ENCODE data around the gene ASTN1.

DNA sequence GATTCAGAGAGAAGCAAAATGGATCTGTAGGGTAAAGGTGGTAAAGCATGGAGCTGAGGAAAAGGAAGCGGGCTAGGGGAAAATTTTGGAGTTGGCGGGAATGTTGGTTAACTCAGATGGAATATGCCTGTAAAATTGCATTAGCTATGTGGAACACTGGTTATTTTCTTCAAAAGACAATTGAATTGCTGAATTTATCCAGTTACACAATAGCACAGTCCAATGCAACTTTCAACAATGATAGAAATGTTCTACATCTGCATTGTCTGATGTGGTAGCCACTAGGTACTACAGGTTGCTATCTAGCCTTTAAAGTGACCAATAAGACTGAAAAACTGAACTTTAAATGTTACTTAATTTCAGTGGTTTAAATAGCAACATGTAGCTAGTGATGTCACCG lies 315.2 kb downstream of the ASTN1 start:
- TF ChIP-seq, protein P1, sequence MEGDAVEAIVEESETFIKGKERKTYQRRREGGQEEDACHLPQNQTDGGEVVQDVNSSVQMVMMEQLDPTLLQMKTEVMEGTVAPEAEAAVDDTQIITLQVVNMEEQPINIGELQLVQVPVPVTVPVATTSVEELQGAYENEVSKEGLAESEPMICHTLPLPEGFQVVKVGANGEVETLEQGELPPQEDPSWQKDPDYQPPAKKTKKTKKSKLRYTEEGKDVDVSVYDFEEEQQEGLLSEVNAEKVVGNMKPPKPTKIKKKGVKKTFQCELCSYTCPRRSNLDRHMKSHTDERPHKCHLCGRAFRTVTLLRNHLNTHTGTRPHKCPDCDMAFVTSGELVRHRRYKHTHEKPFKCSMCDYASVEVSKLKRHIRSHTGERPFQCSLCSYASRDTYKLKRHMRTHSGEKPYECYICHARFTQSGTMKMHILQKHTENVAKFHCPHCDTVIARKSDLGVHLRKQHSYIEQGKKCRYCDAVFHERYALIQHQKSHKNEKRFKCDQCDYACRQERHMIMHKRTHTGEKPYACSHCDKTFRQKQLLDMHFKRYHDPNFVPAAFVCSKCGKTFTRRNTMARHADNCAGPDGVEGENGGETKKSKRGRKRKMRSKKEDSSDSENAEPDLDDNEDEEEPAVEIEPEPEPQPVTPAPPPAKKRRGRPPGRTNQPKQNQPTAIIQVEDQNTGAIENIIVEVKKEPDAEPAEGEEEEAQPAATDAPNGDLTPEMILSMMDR (conservative IDR thresholded peaks at IDR 0.05 in 1 of 2, IDR thresholded peaks at IDR 0.05 in 1 of 2; ENCODE audit: extremely low read depth in 1 of 2, insufficient read depth in 1 of 2, low read depth in 1 of 2, low read length in 2 of 2), result no peak
- no peak for TF ChIP-seq EZH2 (IDR thresholded peaks at IDR 0.05; ENCODE audit: borderline replicate concordance, low read length)
